Measurements from ENCODE around the gene ZBTB20. TPM values are rescaled to one million over a fixed set of nuclear protein-coding genes. Genes with fewer than 3 reads are reported as not detected.

Gene ZBTB20
- polyA plus RNA-seq, 3 donors: 1.3 to 3.2 (median 2.0) TPM

DNA sequence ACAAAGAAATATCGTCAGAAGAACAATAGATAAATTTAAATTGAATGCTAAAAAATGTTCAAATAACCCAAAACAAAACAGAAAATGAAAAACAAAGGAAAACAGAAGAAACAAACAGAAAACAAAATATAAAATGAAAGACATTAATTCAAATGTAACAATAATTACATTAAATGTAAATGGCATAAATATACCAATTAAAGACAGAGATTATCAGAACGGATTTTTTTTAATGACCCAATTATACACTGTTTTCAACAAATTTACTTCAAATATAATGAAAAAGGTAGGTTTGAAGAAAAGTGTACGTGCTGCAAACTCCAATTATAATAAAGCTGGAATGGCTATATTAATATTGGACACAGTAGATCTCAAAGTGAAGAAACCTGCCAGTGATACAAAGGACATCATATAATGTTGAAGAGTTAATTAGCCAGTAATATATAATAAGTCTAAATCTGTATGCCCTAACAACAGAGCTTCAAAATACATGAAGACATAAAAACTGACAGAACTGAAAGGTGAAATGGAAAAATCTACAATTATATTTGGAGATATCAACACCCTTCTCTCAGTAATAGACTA is 193.8 kb downstream of the ZBTB20 start:
- Histone ChIP-seq H3K4me1 (ENCODE audit: control insufficient read depth in 1 of 2, insufficient read depth in 2 of 2, low read length in 2 of 2) (no peaks in the 10 kb centered on the region), H3K4me3 (replicated peaks in 1 of 3; ENCODE audit: low read depth in 2 of 3, low read length in 3 of 3) (no peak overlapping the region), H3K27ac (ENCODE audit: low read depth in 1 of 2, low read length in 2 of 2) (no peak overlapping the region), H3K4me2 (replicated peaks; ENCODE audit: extremely low read depth, low read length, poor library complexity, severe bottlenecking) (no peak overlapping the region), H3K36me3 (replicated peaks in 1 of 2; ENCODE audit: control insufficient read depth in 1 of 2, insufficient read depth in 2 of 2, low read length in 2 of 2) (no peaks in the 10 kb centered on the region), H2AFZ (ENCODE audit: insufficient read depth, low read depth, low read length, poor library complexity, severe bottlenecking) (no peak overlapping the region), H3K27me3 (ENCODE audit: control insufficient read depth in 2 of 2, insufficient read depth in 2 of 2, low read length in 2 of 2) (no peaks in the 10 kb centered on the region), H3K79me2 (ENCODE audit: insufficient read depth, low read length) (no peaks in the 10 kb centered on the region), H3K9ac (ENCODE audit: insufficient read depth, low read length, poor library complexity, severe bottlenecking) (no peak overlapping the region), H3K9me3 (replicated peaks in 1 of 2; ENCODE audit: control insufficient read depth in 1 of 2, insufficient read depth in 1 of 2, low read length in 2 of 2) (peaks cover 3 to 10% of the 10 kb centered on the region in 2 donors), H4K20me1 (ENCODE audit: insufficient read depth, low read length) (no peaks in the 10 kb centered on the region)
- WGBS (ENCODE audit: insufficient coverage): no CpG with 5 or more reads among the region's 3 CpGs
- H3K27me3 Mint-ChIP-seq (ENCODE audit: low read depth in 3 of 3): no peaks in the 10 kb centered on the region
- no peak overlapping the region for H3K27ac Mint-ChIP-seq
- DNase-seq: no peak
- H3K4me1 Mint-ChIP-seq: no peaks in the 10 kb centered on the region
- H3K36me3 Mint-ChIP-seq: peaks cover 5 to 13% of the 10 kb centered on the region in 2 donors
- peaks cover 2 to 12% (median 8%) of the 10 kb centered on the region in 7 donors for H3K9me3 Mint-ChIP-seq
- intact Hi-C loops (cut with micrococcal nuclease): no loop called here
- no peak overlapping the region for H3K4me3 Mint-ChIP-seq
- TF ChIP-seq, protein P1, sequence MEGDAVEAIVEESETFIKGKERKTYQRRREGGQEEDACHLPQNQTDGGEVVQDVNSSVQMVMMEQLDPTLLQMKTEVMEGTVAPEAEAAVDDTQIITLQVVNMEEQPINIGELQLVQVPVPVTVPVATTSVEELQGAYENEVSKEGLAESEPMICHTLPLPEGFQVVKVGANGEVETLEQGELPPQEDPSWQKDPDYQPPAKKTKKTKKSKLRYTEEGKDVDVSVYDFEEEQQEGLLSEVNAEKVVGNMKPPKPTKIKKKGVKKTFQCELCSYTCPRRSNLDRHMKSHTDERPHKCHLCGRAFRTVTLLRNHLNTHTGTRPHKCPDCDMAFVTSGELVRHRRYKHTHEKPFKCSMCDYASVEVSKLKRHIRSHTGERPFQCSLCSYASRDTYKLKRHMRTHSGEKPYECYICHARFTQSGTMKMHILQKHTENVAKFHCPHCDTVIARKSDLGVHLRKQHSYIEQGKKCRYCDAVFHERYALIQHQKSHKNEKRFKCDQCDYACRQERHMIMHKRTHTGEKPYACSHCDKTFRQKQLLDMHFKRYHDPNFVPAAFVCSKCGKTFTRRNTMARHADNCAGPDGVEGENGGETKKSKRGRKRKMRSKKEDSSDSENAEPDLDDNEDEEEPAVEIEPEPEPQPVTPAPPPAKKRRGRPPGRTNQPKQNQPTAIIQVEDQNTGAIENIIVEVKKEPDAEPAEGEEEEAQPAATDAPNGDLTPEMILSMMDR (IDR thresholded peaks at IDR 0.05): no peak

DNA sequence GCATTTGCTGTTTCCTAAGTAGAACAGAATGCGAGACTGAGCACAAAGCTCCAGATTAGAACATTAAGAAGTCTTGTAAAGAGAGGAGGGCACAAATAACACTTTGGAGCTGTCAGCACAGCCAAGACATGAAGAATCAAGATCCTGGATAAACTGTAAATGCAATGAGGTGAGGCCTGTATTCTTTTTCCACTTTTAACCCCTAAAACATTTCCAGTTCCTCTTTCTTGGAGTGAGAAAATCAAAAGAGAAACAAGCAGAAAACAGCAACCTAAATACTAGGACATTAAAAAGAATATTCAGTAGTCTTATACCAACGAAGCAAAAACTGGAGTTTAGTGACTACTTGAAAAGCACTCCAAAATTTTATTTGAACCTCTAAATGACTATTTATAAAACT is 204.3 kb downstream of the ZBTB20 start:
- H3K27ac ChIP-seq (ENCODE audit: low read depth in 1 of 2, low read length in 2 of 2): no peak overlapping the region
- TF ChIP-seq, protein P1 (IDR thresholded peaks at IDR 0.05): no peak
- H3K79me2 ChIP-seq (ENCODE audit: insufficient read depth, low read length): no peaks in the 10 kb centered on the region
- H3K4me2 ChIP-seq (replicated peaks; ENCODE audit: extremely low read depth, low read length, poor library complexity, severe bottlenecking): no peak overlapping the region
- no CpG with 5 or more reads among the region's 2 CpGs for WGBS (ENCODE audit: insufficient coverage)
- H3K27me3 ChIP-seq (ENCODE audit: control insufficient read depth in 2 of 2, insufficient read depth in 2 of 2, low read length in 2 of 2): no peaks in the 10 kb centered on the region
- no peaks in the 10 kb centered on the region for H4K20me1 ChIP-seq (ENCODE audit: insufficient read depth, low read length)
- Mint-ChIP-seq H3K4me1 (no peaks in the 10 kb centered on the region), H3K36me3 (peaks cover 1 to 8% of the 10 kb centered on the region in 2 donors), H3K27ac (no peak overlapping the region), H3K9me3 (peaks cover 0 to 8% (median under 1%) of the 10 kb centered on the region in 7 donors), H3K27me3 (ENCODE audit: low read depth in 3 of 3) (no peaks in the 10 kb centered on the region), H3K4me3 (no peak overlapping the region)
- no peaks in the 10 kb centered on the region for H3K4me1 ChIP-seq (ENCODE audit: control insufficient read depth in 1 of 2, insufficient read depth in 2 of 2, low read length in 2 of 2)
- H3K9me3 ChIP-seq (replicated peaks in 1 of 2; ENCODE audit: control insufficient read depth in 1 of 2, insufficient read depth in 1 of 2, low read length in 2 of 2): peaks cover 0 to under 1% of the 10 kb centered on the region in 2 donors
- no peak overlapping the region for H2AFZ ChIP-seq (ENCODE audit: insufficient read depth, low read depth, low read length, poor library complexity, severe bottlenecking)
- intact Hi-C loops (cut with micrococcal nuclease): no loop called here
- H3K4me3 ChIP-seq (replicated peaks in 1 of 3; ENCODE audit: low read depth in 2 of 3, low read length in 3 of 3): no peak overlapping the region
- H3K36me3 ChIP-seq (replicated peaks in 1 of 2; ENCODE audit: control insufficient read depth in 1 of 2, insufficient read depth in 2 of 2, low read length in 2 of 2): no peaks in the 10 kb centered on the region
- no peak overlapping the region for H3K9ac ChIP-seq (ENCODE audit: insufficient read depth, low read length, poor library complexity, severe bottlenecking)
- no peak for DNase-seq

All from CD14-positive monocyte (primary cell).